ENCODE results near the gene SLCO2B1.

DNA sequence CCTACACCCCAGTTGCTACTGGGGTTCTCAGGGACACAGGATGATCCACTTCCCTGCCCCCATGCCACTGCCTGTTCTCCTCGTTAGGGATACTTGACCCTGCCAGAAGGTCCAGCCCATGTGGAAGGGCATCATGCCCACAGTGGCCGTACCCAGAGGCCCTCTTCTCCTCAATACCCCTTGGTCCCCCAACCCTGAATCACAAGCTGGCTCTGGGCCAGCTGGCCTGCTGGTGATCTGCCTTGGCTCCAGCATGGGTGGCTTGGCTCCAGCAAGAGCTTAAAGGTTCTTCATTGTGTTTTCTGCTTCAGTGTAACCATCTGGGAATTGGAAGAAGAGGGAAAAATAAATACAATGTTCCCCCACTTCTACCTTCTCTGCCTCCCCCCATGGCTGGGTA lies 78.6 kb downstream of the SLCO2B1 start:
- TF ChIP-seq CTCF (IDR thresholded peaks at IDR 0.05; ENCODE audit: insufficient read depth, low read length), result no peak
- no peak for TF ChIP-seq POLR2AphosphoS5 (IDR thresholded peaks at IDR 0.05; ENCODE audit: low read depth)
- TF ChIP-seq REST (IDR thresholded peaks at IDR 0.05; ENCODE audit: insufficient replicate concordance, low read depth), result no peak

All from HL-60 (cell line).